DND-41 (cell line): ENCODE results near the gene CTSO.

Source experiments
- ATAC-seq: fragments of 200-7000 bp; cut with Tn5 transposase; 3 replicates; pipeline ENCODE4 v1.9.1; 2021; ENCODE audit warnings: low read depth; ENCODE audit not compliant: insufficient read depth
- DNase-seq: peaks from one replicate; pipeline ENCODE4 v3.0.0-alpha.2; 2020
- H2AFZ ChIP-seq: 2 replicates; pipeline ENCODE4 v1.6.0; 2012; ENCODE audit warnings: low read depth, low read length
- H3K27ac ChIP-seq: 2 replicates; pipeline ENCODE4 v1.5.1; 2012; ENCODE audit warnings: low read length, inconsistent platforms
- H3K27me3 ChIP-seq: fragments of 200-600 bp; sonication (generic); 2 replicates; pipeline ENCODE4 v1.6.0; 2012; ENCODE audit warnings: low read length, mild to moderate bottlenecking, inconsistent platforms; ENCODE audit not compliant: insufficient read depth, poor library complexity
- H3K36me3 ChIP-seq: 2 replicates; pipeline ENCODE4 v1.5.1; 2012; ENCODE audit warnings: low read length, inconsistent platforms; ENCODE audit not compliant: insufficient read depth
- H3K4me1 ChIP-seq: 2 replicates; pipeline ENCODE4 v1.5.1; 2012; ENCODE audit warnings: mild to moderate bottlenecking, low read length; ENCODE audit not compliant: insufficient read depth
- H3K4me2 ChIP-seq: 2 replicates; pipeline ENCODE4 v1.6.0; 2012; ENCODE audit warnings: mild to moderate bottlenecking, moderate library complexity, low read length, inconsistent platforms; ENCODE audit not compliant: insufficient read depth
- H3K4me3 ChIP-seq, 2 experiments: fragments of 200-600 bp in 1 of 2; shearing (Covaris generic) in 1 of 2; 2 replicates each; pipeline ENCODE4 v1.5.1; 2012 to 2016; ENCODE audit warnings: inconsistent platforms in 2 of 2, low read length in 2 of 2, mild to moderate bottlenecking in 2 of 2, low read depth in 1 of 2, moderate library complexity in 1 of 2
- H3K79me2 ChIP-seq: 2 replicates; pipeline ENCODE4 v1.6.0; 2012; ENCODE audit warnings: low read length, inconsistent platforms; ENCODE audit not compliant: insufficient read depth
- H3K9ac ChIP-seq: 2 replicates; pipeline ENCODE4 v1.6.0; 2012; ENCODE audit warnings: low read depth, mild to moderate bottlenecking, inconsistent platforms, low read length, moderate library complexity
- H3K9me3 ChIP-seq: 2 replicates; pipeline ENCODE4 v1.5.1; 2012; ENCODE audit warnings: low read length, moderate library complexity, mild to moderate bottlenecking, inconsistent platforms; ENCODE audit not compliant: insufficient read depth, severe bottlenecking
- H4K20me1 ChIP-seq: 2 replicates; pipeline ENCODE4 v1.6.0; 2012; ENCODE audit warnings: low read length; ENCODE audit not compliant: insufficient read depth
- EZH2 ChIP-seq: IDR thresholded peaks from 3 replicates; pipeline ENCODE4 v1.6.1; 2012; ENCODE audit warnings: borderline replicate concordance, low read depth, mild to moderate bottlenecking, moderate library complexity, low read length, inconsistent platforms; ENCODE audit not compliant: severe bottlenecking
- TF ChIP-seq, protein P1 (sequence below): IDR thresholded peaks from 2 replicates; pipeline ENCODE4 v1.5.1; 2012; ENCODE audit warnings: borderline replicate concordance, low read length, moderate library complexity, mild to moderate bottlenecking; ENCODE audit not compliant: poor library complexity, severe bottlenecking; ENCODE audit errors: extremely low read depth

Gene CTSO

DNA sequence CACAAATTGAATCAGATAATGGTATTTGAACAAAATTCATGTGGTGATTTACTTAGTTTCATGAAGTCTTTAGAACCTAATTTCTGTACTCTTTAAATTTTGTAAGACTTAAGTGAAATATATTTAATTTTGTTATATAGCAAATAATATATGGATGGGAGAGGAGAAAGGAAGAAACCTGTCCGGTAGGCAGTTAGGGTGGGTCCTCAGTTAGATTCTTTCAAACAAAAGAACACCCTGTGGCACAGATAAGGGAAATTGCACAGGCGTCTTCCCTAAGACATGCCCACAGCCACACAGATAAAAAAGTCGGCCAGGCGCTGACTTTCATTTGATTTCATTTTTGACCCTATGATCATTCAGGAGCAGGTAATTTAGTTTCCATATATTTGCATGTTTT is 25.1 kb upstream of the CTSO start:
- H3K4me3 ChIP-seq: no peak overlapping the region
- ATAC-seq (no peak), DNase-seq (no peak)
- no peak overlapping the region for H3K9ac ChIP-seq
- H3K79me2 ChIP-seq: no peaks in the 10 kb centered on the region
- H3K4me2 ChIP-seq: no peak overlapping the region
- H3K27ac ChIP-seq: no peak overlapping the region
- no peaks in the 10 kb centered on the region for H4K20me1 ChIP-seq
- no peaks in the 10 kb centered on the region for H3K4me1 ChIP-seq
- H3K36me3 ChIP-seq: no peaks in the 10 kb centered on the region
- no peaks in the 10 kb centered on the region for H3K27me3 ChIP-seq
- no peak overlapping the region for H2AFZ ChIP-seq
- TF ChIP-seq, protein P1, sequence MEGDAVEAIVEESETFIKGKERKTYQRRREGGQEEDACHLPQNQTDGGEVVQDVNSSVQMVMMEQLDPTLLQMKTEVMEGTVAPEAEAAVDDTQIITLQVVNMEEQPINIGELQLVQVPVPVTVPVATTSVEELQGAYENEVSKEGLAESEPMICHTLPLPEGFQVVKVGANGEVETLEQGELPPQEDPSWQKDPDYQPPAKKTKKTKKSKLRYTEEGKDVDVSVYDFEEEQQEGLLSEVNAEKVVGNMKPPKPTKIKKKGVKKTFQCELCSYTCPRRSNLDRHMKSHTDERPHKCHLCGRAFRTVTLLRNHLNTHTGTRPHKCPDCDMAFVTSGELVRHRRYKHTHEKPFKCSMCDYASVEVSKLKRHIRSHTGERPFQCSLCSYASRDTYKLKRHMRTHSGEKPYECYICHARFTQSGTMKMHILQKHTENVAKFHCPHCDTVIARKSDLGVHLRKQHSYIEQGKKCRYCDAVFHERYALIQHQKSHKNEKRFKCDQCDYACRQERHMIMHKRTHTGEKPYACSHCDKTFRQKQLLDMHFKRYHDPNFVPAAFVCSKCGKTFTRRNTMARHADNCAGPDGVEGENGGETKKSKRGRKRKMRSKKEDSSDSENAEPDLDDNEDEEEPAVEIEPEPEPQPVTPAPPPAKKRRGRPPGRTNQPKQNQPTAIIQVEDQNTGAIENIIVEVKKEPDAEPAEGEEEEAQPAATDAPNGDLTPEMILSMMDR: no peak
- no peak for TF ChIP-seq EZH2
- H3K9me3 ChIP-seq: no peaks in the 10 kb centered on the region

DNA sequence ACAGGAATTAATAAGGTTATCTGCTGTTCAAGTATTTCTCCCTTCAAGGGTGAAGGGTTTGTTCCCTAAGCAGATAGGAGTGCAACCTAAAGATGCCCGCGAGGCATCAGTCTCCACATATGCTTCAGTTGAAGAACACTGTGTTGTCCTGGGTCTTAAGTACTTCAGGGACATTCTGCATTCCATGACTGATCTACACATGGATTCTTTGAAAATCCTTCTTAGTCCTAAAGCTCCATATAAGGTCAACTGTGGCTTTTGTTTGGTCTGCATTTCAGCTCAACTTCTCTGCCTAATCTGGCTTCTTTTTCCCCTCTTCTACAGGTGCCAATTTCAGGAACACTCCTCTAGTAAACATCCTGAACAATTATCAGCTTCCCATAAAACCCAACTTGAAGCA is 21.8 kb upstream of the CTSO start:
- no peak overlapping the region for H2AFZ ChIP-seq
- no peaks in the 10 kb centered on the region for H3K4me1 ChIP-seq
- H3K9me3 ChIP-seq: no peaks in the 10 kb centered on the region
- H3K36me3 ChIP-seq: no peaks in the 10 kb centered on the region
- H3K9ac ChIP-seq: no peak overlapping the region
- no peak overlapping the region for H3K27ac ChIP-seq
- ATAC-seq: no peak
- H3K79me2 ChIP-seq: no peaks in the 10 kb centered on the region
- TF ChIP-seq, protein P1: no peak
- TF ChIP-seq EZH2: no peak
- no peak overlapping the region for H3K4me2 ChIP-seq
- no peak for DNase-seq
- H3K4me3 ChIP-seq: no peak overlapping the region
- no peaks in the 10 kb centered on the region for H4K20me1 ChIP-seq
- H3K27me3 ChIP-seq: no peaks in the 10 kb centered on the region

DNA sequence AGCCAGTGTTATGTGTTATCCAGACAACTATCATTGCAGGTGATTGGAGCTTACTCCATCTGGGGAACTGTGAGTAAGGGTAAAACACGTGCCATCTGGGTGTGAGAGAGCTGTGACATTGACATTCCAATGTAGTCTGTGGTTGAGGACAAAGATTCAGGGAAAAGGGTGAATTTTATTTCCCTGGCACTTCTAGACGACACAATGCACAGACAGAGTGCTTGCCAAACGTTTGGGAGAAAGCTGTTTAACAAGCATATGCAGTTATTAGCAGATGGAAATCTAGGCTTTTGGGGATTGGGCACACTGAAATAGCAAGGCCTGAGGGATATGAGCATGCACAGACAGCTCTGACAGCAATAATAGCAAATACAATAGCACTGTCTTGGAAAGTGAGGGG is 21.3 kb upstream of the CTSO start:
- no peaks in the 10 kb centered on the region for H3K27me3 ChIP-seq
- no peaks in the 10 kb centered on the region for H3K79me2 ChIP-seq
- no peak overlapping the region for H3K27ac ChIP-seq
- no peak overlapping the region for H3K4me3 ChIP-seq
- no peak overlapping the region for H3K4me2 ChIP-seq
- no peak overlapping the region for H3K9ac ChIP-seq
- DNase-seq (no peak), ATAC-seq (no peak)
- no peaks in the 10 kb centered on the region for H4K20me1 ChIP-seq
- H3K9me3 ChIP-seq: no peaks in the 10 kb centered on the region
- H3K36me3 ChIP-seq: no peaks in the 10 kb centered on the region
- TF ChIP-seq EZH2: no peak
- TF ChIP-seq, protein P1: no peak
- no peak overlapping the region for H2AFZ ChIP-seq
- no peaks in the 10 kb centered on the region for H3K4me1 ChIP-seq

DNA sequence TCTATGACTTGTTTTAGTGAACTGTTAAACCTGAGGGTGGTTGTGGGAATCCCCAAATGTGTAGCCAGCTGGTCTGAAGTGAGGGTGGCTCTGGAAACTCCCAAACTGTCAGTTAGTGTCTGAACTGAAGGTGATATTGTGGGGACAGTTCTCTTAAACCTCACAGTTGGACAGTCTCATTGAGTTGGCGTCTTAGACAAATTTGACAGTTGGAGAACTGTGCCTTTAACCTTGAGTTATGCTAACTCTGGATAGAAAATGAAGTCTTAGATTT is 20.7 kb upstream of the CTSO start:
- Histone ChIP-seq H3K9ac (no peak overlapping the region), H4K20me1 (no peaks in the 10 kb centered on the region), H3K27ac (no peak overlapping the region), H3K36me3 (no peaks in the 10 kb centered on the region), H3K27me3 (no peaks in the 10 kb centered on the region), H3K9me3 (no peaks in the 10 kb centered on the region), H3K4me2 (no peak overlapping the region), H3K4me1 (no peaks in the 10 kb centered on the region), H2AFZ (no peak overlapping the region), H3K79me2 (no peaks in the 10 kb centered on the region), H3K4me3 (no peak overlapping the region)
- no peak for ATAC-seq
- DNase-seq: no peak
- TF ChIP-seq, protein P1: no peak
- TF ChIP-seq EZH2: no peak
